Measurements from ENCODE around the gene TUBB2B.

- TF ChIP-seq CTCF (conservative IDR thresholded peaks at IDR 0.05 in 1 of 2, IDR thresholded peaks at IDR 0.05 in 1 of 2; ENCODE audit: extremely low read depth in 1 of 2, insufficient read depth in 1 of 2, low read depth in 1 of 2, low read length in 2 of 2) (no peak), EZH2 (IDR thresholded peaks at IDR 0.05; ENCODE audit: borderline replicate concordance, low read length) (no peak)
These were observed 21.5 kb downstream of the TUBB2B start for GRCh38 chr6:3205913-3206312.

All from mammary epithelial cell (primary cell).